CD4-positive, alpha-beta T cell treated with Interleukin-12 subunit alpha and Interleukin-12 subunit beta, for 1 hour (primary cell): ENCODE results near the gene LRTM2.

Experiments used
- DNase-seq: peaks from one replicate; pipeline ENCODE4 v3.0.0-alpha.2; 2020

The LRTM2 gene

DNA sequence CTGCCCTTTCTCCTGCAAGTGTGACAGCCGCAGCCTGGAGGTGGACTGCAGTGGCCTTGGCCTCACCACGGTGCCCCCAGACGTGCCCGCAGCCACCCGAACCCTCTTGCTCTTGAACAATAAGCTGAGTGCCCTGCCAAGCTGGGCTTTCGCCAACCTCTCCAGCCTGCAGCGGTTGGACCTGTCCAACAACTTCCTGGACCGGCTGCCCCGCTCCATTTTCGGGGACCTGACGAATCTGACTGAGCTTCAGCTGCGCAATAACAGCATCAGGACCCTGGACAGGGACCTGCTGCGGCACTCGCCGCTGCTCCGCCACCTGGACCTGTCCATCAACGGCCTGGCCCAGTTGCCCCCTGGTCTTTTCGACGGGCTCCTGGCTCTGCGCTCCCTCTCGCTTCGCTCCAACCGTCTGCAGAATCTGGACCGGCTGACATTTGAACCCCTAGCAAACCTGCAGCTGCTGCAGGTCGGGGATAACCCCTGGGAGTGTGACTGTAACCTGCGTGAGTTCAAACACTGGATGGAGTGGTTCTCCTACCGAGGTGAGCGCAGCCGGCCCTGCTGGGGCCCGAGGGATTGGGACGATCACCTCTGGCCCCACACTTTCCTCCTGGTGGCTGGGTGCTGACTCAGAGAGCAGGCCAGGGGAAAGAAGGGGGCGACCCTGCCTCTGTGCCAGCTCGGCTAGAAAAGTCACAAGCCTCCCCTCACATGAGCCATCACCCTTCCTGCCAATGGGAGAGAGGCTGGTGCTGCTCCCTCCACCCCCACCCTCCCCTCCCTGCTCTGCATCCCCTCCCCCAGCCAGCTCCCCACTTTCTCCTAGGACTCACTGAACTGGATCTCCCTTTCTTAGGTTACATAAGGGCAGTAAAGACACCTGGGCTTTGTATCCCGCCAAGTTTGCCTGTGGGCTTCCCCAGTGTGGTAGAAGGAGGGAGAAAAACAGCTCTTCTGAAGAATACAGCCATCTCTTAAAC lies 10.9 kb downstream of the LRTM2 start:
- DNase-seq: no peak

DNA sequence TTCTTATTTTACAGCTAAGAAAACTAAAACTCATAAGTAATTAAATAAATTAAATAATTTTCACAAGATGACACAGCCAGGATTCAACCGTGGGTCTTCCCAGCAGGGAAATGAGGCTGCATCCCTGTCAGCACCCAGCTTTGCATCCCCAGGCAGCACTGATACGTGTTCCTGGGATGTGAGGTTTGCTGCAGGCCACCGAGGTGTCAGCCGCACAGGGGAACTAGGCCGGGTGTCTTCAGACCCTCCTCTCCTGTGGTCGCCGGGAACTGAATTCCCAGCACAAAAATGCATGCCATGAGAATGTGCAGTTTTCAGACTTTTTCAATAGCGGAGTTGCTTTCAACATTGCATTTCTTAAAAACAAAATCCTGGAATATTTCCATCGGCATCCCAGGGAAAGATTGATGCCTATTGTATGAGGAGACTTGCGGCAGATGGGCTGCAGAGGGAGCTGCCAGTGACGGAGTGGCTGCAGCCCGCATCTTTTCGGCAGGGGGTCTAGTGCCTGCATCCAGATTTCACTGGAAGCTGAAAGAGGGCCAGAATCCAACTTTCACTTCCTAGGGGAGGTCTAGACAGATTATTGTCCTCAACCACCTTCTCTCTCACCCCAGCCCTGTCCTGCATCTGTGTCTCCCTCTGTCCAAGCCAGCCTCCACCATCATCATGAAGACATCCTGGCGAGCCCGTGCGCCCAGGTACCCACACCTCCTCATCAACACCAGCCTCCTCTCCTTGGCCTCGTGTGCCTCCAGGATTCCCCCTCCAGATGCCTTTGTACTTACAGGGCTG lies 12.6 kb downstream of the LRTM2 start:
- no peak for DNase-seq

DNA sequence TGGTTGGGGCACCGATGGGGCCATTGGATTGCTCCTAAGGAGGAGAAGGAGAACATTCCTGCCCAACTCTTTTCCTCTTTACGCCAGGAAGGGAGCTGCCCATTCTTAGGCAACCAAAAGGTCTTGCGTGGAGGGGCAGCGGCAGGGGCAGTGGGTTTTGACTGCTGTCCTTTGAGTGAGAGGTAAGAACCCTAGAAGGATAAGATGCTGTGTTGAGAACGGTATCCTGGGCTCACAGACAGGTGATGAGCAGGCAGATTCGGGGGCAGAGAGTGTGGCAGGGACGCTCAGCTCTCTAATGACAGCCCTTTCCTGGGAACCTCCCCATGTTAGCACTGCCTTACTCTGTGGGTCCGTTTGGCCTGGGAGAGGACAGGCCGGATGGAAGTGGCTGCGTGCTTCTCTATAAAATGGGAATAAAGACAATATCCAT lies 13.2 kb downstream of the LRTM2 start:
- DNase-seq: no peak

DNA sequence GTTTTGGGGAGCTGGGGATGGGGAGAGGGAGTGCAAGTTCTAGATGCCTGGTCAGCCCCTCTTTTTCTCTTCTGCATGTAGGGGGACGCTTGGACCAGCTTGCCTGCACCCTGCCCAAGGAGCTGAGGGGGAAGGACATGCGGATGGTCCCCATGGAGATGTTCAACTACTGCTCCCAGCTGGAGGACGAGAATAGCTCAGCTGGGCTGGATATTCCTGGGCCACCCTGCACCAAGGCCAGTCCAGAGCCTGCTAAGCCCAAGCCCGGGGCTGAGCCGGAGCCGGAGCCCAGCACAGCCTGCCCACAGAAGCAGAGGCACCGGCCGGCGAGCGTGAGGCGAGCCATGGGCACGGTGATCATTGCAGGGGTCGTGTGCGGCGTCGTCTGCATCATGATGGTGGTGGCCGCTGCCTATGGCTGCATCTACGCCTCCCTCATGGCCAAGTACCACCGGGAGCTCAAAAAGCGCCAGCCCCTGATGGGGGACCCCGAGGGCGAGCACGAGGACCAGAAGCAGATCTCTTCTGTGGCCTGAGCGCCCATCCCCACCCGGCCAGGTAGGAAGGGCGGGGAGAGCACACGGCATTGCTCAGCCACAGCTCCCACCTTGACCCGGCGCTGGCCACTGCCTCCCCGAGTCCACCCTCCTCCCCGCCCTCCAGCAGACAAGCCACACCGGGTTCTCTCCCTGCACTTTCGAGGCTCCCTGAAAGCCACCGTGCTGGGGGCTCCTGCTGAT lies 14.0 kb downstream of the LRTM2 start:
- no peak for DNase-seq

DNA sequence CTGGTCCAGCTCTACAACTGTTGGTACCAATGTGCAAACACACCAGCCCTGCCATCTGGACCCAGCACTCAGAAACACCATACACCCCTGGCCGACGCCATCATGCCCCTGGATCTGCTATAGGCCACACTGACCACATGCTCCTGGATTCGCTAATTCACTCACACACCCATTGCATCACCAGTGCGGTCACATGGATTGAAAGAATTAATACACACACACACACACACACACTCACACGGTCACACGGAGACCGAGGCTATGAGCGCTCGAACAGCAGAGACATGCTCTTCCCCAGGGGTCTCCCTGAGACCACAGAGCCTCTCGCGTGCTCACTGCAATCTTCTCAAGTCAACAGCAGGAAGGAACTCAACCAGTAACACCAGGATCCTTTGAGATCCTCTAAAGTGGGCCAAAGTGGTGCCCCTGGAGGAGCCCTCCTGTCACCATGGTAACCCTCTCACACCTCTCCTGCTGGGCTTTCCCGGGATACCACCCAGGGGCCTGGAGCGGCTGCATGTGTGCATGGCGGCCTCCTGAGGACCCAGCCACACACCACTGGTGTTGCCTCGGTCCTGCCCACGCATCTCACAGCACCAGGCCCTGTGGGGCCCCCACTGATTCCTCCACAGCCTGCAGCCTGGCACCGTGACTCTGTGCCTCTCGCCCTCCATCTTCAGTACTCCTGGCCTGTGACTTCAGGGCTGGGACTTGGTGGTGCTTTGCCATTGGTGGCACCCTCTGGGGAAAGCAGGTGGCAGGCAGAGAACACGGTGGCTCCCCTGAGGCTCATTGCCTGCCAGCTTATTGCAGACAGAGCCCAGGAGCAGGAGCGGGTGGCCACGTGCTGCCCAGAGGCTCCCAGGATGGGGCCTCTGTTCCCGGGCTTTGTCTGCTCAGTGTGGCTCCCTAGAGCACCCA lies 15.1 kb downstream of the LRTM2 start:
- no peak for DNase-seq

DNA sequence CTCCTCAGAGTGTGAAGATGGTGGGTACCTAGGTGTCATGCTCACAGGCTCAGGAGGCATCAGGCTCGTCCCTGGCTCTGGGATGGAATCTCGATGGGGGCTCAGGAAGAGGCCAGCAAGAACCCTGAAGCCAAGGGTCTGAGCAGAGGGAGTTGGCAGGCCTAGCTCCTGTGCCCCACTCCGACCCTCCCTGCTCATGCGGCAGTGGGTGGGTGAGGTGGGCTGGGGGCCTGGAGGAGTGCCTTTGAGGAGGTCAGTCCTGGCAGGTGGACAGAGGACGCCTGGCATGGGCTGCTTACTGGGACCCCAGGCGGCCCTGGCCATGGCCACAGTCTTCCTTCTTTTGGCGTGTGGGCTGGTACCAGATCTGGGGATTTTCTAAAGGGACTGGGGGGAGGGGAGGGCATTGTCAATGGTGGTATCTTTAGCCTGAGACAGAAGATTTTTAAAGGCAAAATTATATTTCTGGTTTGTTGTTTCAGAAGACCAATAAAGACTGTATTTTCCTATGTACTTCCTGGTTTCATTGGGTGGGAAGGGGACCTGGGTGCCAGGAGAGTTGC lies 16.0 kb downstream of the LRTM2 start:
- DNase-seq: no peak

DNA sequence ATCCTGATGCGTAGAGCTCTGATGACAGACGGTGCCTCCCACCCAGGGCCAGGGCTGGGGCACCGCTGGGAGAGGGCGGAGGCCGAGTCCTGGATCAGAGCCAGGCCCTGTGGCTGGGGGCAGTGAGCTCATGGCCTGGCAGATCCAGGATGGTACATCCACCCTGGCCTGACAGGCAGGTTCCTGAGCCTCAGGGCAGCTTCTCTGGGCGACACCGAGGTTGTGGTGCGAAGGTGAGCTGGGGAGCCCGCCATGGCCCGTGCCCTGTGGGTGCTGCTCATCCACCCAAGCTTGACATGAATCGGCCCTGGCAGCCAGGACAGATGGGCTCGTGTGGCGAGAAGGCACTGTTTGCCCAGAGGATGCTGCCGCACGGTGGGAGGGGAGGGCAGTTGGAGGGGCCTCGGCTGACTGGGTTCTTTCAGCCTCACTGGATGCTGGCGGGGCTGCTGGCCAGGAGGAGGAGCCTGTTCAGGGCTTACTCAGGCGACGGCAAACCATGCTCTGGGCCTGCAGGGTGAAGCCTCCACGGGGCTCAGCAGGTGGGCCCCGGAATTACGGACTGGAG lies 16.6 kb downstream of the LRTM2 start:
- no peak for DNase-seq

DNA sequence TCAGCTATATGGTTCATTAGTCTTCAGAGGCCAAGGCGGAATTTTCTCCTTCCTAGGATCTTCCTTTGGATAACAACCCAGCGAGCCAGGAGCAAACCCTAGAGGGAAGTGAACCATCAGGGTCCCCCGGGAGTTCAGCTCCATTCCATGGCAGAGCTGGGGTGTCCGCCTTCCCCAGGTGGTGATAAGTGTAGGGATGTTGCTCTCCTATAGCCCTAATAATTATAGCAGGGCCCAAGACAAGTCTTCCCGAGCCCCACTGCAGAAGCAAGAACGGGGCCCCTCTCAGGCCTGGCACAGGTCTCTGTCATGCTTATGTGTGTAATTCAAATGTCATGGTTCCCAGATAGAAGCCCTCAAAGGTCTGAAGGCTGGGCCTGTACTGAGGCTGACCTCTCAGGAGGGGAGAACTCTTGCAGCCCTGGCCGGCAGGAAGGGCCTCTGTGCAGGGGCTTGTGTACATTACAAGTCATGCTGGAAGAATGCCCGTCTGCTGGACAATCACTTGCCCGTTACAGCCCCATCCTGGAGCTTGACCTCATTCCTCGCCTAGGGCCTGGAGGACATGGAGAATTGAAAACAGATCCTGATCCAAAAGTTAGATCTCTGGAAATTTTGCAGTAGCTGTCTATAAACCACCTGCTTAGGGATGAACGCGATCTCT lies 17.3 kb downstream of the LRTM2 start:
- no peak for DNase-seq

DNA sequence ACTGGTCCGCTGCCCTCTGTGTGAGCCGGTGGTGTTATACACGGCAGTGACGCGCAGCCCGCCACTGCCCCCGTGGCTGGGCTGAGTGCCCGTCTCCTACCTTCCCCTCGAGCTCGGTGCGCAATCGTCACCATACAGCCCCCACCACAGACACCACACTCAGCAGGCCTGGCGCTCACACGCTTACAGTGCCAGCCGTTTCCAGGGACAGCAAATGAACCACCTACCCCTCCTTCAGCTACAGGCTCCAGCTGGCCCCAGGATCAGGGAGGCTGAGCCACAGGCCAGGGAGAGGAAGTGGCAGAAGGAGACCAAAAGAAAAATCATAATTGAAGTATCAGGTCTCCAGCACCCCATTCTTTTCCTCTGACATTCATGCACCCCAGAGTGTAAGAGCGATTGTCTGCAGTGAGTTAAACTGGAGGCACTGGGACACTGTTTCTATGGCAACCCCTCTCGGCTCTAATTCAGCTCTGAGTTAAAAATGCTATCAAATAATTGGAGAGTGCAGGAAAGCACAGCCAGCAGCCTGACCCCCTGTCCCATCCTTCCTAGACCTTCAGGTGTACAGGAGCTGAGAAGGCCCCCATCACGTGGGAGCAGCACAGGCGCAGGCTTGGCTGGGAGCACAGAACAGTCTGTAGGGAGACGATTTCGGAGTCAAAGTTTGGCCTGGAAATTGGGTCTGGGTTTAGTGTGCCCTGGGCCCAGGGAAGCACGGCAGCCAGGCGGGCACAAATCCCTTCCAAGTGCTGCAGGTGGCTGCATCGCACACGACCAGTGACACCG lies 18.0 kb downstream of the LRTM2 start:
- DNase-seq: no peak

DNA sequence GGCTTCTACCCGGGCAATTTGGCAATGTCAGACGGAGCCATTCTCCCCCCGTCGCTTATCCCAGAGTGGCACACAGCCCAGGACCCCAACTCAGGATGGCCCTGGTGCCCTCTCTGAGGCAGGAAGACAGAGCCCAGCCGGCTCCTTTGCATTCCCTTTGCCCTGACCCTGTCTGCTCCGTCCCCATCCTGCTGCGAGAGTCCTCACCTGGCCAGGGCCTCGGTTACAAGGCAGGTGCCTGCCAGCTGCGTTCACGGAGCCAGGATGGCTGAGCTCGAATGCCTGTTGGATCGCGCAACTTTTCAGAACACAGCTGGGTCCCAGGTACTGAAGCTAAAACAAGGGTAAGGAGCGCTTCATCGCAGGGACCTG lies 18.6 kb downstream of the LRTM2 start:
- DNase-seq: no peak

DNA sequence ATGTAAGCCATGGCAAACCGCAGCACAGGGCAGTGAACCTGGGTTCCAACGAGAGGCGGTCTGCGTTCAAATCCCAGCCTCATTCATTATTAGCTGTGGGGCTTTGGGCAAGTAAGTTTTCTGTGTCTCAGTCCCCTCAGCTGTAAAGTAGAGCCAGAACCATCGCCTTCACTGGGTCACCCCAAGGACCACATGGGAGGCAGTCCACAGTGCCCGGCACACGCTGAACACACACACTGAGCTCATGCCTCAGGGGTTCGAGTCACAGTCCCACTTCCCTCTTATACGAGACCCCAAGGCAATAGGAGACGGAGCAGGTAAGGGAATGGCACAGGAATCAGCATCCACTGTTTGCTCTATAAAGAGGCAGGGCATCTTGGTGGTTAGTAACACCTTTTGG lies 19.1 kb downstream of the LRTM2 start:
- no peak for DNase-seq

DNA sequence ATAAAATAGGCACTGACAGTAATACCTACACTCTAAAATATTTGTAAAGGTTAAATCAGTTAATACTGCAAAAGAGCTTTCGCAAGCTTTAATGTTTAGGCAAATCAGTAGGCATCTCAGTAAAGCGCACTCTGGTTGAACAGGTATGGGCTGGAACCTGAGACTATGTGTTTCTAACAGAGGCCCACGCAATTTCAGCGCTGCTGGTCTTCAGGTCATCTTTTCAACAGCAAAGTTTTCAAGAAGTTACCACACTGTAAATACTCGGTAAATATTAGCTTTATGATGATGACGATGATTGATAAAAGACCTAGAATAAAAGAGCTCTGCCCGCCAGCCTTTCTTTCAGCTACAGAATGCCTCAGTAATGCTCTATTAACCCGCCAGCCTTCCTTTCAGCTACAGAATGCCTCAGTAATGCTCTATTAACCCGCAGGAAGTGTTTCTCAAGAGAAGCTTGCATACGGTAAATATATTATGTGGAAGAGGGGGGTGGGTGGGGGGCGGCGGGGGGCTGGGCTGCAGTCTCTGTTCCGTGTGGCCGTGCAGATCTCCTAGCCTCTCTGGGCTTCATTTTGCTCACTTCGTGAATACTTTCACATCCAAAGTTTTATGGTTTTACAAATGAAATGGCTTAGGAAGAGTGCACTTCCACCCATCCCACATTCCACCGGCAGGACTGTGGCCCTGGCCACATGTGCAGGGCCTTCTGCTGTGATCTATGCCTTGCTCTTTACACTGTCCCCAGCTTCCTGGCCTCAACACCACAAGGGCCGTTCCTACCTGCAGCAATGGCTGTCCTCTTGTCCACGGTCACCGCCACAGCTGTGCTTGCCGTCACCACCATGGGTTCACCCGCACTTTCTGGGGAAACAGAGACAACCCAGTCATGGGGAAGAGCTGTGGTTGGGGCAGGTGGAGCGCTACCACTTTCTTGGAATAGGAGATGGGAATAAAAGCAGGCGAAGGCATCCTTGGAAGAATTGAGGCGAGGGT lies 19.9 kb downstream of the LRTM2 start:
- no peak for DNase-seq

DNA sequence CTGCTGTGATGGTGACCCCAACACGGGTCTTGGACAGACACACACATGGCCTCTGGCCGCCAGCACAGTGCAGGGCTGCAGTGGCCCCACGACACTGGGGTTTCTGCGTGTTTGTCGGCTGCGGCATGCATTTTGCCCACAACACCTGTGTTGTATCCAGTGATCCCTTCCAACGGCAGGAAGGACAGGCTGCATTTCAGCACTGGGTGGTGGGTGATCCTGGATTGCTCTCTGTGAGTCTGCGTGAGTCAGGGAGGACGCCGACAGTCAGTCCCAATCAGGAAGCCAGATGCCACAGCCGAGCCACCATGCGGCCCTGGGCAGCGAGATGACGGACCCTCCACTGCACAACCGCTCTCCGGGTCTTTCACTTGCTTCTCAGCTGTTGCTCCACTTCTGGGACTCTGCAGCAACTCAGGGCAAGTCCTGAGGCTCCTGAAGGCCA lies 20.6 kb downstream of the LRTM2 start:
- DNase-seq: no peak

DNA sequence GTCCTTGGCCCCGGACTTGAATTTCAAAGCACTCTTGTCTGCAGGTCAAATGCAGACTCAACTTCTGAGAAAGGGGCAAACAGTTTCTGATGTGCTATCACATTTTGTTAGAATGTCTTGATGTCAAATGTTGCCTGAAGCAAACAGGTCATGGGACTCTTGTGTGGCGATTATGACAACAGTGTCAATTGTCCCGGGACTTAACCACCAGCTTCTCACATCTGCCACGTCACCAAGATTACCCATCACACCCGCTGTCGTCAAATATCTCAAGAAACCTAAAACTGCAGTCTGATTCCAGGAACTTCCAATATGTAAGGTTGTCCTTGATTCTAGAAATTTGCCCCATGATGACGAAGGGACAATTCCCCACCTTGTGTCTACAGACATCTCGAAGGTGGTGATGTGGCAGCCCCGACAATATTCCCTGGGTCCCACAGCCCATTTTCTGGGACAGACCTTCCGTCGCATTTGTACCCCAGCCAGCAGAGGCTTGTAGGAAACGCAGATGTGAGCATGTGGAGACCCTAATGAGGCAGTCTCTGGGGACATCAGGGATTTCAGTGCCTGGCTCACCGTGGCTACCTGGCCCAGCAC lies 21.3 kb downstream of the LRTM2 start:
- DNase-seq: no peak

DNA sequence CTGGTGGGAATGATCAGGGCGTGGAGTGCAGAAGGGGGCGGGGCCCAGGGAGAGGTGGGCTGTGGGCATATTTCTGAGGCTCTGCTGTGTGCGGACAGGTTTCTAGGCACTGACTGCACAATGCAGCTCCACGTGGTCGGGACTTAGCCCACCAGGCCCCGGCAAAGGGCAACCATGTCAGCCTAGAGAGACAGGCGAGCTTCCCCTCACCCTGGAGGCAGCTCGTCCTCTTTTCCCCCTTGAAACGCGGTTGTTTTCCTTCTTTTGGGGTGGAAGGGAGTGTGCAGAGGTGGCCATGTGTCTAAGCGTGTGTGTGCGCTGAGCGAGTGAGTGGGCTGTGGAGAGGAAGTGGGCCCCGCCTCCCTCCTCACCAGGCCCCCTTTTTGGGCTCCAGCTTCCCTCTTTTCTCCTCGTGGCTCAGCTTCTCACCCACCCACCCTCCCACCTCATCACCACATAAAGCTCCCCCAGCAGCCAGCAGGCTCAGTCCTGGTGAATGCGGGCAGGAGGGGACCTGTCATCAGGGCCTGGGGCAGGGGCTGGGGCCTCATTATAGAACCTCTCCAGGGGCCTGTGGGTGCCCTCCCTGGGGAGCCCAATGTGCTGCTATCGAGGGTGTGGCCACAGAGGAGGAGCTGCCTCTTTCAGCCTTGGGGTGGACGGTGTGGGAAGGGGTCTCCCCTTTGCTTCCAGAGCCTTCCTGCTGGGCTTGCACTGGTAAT lies 22.0 kb downstream of the LRTM2 start:
- no peak for DNase-seq

DNA sequence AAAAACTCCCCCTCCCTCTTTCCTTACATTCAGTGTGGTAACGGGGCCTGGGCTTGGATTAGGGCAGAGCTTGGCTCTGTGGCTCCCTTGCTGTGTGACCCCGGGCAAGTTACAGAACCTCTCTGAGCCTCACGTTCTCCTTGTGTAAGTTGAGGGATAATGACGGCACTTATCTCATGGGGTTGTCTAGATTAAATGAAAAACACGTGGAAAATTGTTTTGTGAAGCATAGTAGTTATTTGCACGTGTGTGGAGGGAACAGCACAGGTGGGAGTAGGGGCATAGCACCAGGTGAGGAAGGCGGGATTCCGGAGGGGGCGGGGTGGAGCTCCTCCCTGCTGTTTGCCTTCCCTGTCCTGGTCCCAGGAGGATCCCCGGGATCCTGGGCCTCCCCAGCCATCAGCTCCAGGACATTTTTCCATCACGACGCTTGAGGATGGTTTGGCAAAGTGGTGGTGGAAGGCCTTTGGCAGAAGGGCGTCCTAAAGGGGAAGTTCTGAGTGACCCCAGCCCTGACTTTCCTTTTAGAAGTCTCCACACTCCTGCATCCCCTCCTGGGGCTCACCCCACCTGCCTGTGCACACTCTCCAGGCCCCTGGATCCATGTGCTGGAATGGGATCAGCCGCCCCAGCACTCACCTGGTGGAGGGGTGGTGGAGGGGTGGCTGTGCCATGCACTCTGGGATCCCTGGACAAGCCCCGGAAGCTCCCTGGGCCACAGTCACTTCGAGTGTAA lies 22.7 kb downstream of the LRTM2 start:
- DNase-seq: no peak

DNA sequence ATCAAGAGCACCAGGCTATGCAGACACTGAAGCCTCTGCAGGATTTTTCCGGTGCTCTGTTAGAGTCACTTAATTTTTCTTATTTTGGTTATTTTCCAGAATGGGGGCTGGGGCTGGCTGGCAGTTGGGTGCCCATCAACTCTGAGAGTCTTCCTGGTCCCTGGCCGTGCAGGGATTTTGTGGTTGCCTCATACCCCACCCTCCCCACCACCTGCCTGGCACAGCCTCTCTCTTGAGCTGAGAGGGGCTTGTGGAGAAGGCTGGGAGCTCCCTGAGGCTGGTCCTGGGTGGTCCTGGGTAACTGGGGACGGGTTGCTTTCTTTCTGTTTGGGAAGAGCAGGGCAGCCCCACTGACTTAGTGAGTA lies 23.3 kb downstream of the LRTM2 start:
- DNase-seq: no peak
